Natural killer cell (primary cell): ENCODE results near the gene DEGS2. TPM values are rescaled to one million over a fixed set of nuclear protein-coding genes. Genes with fewer than 3 reads are reported as not detected.

Experiments
- ATAC-seq, 3 donors: fragments of 150-1000 bp in 2 of 3; fragments of 200-7000 bp in 1 of 3; cut with Tn5 transposase; 1 replicate in 1 of 3; 2 replicates in 2 of 3; pipeline ENCODE4 v1.10.0; 2021; ENCODE audit warnings: mild to moderate bottlenecking in 2 of 3, moderate library complexity in 2 of 3
- DNase-seq, 2 donors: peaks; one replicate each; pipeline versions ENCODE4 v3.0.0 to v3.0.0-alpha.2; 2013 to 2021; ENCODE audit warnings: mixed read lengths in 1 of 2
- H3K27ac ChIP-seq: one replicate; pipeline ENCODE4 v1.5.1; 2013; ENCODE audit warnings: mild to moderate bottlenecking, low read length
- H3K27me3 ChIP-seq: one replicate; pipeline ENCODE4 v1.6.1; 2013; ENCODE audit warnings: low read length; ENCODE audit not compliant: control insufficient read depth, insufficient read depth
- H3K36me3 ChIP-seq: one replicate; pipeline ENCODE4 v1.6.1; 2013; ENCODE audit warnings: low read length; ENCODE audit not compliant: control insufficient read depth, insufficient read depth
- H3K4me1 ChIP-seq: one replicate; pipeline ENCODE4 v1.6.1; 2013; ENCODE audit warnings: low read length; ENCODE audit not compliant: control insufficient read depth, insufficient read depth
- H3K4me3 ChIP-seq: one replicate; pipeline ENCODE4 v1.5.1; 2013; ENCODE audit warnings: low read length
- H3K9me3 ChIP-seq: one replicate; pipeline ENCODE4 v1.6.1; 2013; ENCODE audit warnings: low read length; ENCODE audit not compliant: control insufficient read depth, insufficient read depth
- H3K27ac Mint-ChIP-seq, 2 donors: one replicate each; pipeline ENCODE4 v1.8.0; 2022; ENCODE audit warnings: mild to moderate bottlenecking in 2 of 2, mixed read lengths in 2 of 2, moderate library complexity in 1 of 2
- H3K27me3 Mint-ChIP-seq, 2 donors: one replicate each; pipeline ENCODE4 v1.8.0; 2022; ENCODE audit warnings: low read depth in 2 of 2, mixed read lengths in 2 of 2
- H3K36me3 Mint-ChIP-seq: one replicate; pipeline ENCODE4 v1.8.0; 2022; ENCODE audit warnings: mixed read lengths
- H3K4me1 Mint-ChIP-seq, 2 donors: one replicate each; pipeline ENCODE4 v1.8.0; 2022; ENCODE audit warnings: mixed read lengths in 2 of 2
- H3K4me3 Mint-ChIP-seq: one replicate; pipeline ENCODE4 v1.8.0; 2022; ENCODE audit warnings: mild to moderate bottlenecking, moderate library complexity, mixed read lengths
- H3K9me3 Mint-ChIP-seq, 2 donors: one replicate each; pipeline ENCODE4 v1.8.0; 2022; ENCODE audit warnings: mixed read lengths in 2 of 2
- WGBS: methylation state at CpG from one replicate; pipeline ENCODE4 v1.1.7; 2013; ENCODE audit warnings: missing lambda C conversion rate; ENCODE audit not compliant: insufficient coverage; 5-methylcytosine and 5-hydroxymethylcytosine counted together
- intact Hi-C: fragments of 100-400 bp; cut with micrococcal nuclease; formaldehyde crosslinking; loops from one replicate; pipeline ENCODE4 v1.14.2; 2022
- total RNA-seq, 4 donors: library from RNA; stranded (reverse); fragments of 120-200 nt in 1 of 4; gene quantifications; one replicate each; pipeline versions ENCODE4 v1.2.3 to v1.2.4, GENCODE V29; 2013 to 2022
- TF ChIP-seq, protein P1 (sequence below): fragments of 200-600 bp; IDR thresholded peaks from one replicate; pipeline ENCODE4 v1.8.0; 2022; ENCODE audit warnings: antibody characterized with exemption

Gene DEGS2
- total RNA-seq, 3 donors from 2014 or later (not counting 1 experiment from before 2014, with no cell fraction given) = 0.60 to 7.1 (median 4.4) TPM

DNA sequence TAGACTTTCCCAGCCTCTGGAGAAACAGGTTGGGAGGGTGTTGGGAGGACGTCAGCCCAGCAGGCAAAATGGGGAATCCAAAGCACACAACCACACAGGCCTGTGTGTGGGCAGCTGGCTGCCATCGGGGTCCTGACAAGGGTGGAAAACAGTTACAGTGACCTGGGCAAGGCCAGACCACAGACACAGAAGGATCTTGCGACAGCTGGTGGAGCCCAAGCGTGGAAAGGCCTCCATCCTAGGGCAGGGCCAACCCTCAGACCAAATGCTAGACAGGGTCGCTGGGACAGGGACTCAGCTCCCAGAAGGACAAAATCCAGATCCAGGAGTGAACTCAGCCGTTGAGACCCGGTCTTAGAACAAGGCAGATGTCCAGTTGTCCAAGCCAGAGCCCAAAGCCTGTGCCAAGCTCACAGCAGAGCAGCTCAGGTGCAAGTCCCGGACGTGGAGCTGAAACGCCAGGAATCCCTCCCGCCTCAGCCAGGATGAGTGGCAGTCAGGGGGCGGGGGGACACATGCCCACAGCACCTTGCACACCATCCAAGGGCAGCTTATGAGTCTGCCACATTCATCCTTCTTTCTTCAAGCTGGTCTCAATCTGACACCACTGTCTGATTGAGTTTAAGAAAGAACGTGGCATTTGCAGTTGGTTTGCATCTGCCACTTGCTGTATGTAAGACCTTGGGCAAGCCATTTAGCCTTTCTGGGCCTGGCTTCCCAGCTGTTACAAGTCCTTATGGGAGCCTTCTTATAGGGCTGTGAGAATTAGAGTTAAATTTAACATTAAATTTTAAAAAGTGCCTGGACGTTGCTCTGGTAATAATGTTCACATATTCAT lies 37.6 kb downstream of the DEGS2 start:
- no peak for ATAC-seq
- Histone ChIP-seq H3K36me3 (peaks cover 89% of the 10 kb centered on the region), H3K4me3 (no peak overlapping the region), H3K27ac (no peak overlapping the region), H3K4me1 (peaks cover 14% of the 10 kb centered on the region), H3K9me3 (no peaks in the 10 kb centered on the region), H3K27me3 (no peaks in the 10 kb centered on the region)
- TF ChIP-seq, protein P1, sequence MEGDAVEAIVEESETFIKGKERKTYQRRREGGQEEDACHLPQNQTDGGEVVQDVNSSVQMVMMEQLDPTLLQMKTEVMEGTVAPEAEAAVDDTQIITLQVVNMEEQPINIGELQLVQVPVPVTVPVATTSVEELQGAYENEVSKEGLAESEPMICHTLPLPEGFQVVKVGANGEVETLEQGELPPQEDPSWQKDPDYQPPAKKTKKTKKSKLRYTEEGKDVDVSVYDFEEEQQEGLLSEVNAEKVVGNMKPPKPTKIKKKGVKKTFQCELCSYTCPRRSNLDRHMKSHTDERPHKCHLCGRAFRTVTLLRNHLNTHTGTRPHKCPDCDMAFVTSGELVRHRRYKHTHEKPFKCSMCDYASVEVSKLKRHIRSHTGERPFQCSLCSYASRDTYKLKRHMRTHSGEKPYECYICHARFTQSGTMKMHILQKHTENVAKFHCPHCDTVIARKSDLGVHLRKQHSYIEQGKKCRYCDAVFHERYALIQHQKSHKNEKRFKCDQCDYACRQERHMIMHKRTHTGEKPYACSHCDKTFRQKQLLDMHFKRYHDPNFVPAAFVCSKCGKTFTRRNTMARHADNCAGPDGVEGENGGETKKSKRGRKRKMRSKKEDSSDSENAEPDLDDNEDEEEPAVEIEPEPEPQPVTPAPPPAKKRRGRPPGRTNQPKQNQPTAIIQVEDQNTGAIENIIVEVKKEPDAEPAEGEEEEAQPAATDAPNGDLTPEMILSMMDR = no peak
- no peak overlapping the region for H3K4me3 Mint-ChIP-seq
- peak overlapping the region; percentile 38 to 71 for H3K27ac Mint-ChIP-seq
- no peaks in the 10 kb centered on the region for H3K9me3 Mint-ChIP-seq
- intact Hi-C loops = no loop called here
- H3K4me1 Mint-ChIP-seq = peaks cover 33% of the 10 kb centered on the region in 2 donors
- H3K36me3 Mint-ChIP-seq = peaks cover under 1% of the 10 kb centered on the region
- 94% methylated on average over 14 of the region's 14 CpGs for WGBS
- DNase-seq = no peak
- no peaks in the 10 kb centered on the region for H3K27me3 Mint-ChIP-seq

DNA sequence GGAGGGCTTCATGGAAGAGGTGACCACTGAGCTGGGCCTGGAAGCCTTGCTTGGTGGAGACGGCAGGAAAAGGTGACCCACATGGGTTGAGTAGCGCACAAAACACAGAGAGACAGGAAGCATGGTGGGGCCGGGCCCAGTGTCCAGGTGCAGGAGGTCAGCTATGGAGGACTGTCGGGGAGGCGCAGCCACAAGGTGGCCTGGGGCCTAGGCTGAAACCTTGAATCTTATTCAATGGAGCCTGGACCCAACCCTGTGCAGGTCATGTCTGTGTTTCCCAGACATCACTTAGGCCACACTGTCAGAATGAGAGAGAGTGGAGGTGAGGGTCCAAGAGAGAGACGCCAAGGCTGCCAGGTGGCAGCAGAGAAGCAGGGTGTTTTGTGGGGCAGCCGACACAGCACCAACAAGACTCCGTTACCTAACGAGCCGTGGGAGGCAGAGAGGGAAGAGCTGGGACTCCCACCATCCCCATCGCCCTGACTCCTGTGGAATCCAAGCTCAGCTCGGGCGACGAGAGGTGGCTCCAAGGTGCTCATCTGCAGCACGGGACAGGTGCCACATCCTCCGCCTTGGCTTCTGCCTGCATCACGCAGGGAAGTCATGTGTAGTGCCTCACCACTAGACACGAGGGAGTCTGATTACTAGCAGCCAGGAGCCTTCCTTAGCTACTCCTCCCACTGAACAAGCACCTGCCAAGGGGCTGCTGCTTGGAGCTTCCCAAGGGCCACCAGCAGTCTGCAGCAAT lies 38.7 kb downstream of the DEGS2 start:
- Mint-ChIP-seq H3K4me1 (peaks cover 40% of the 10 kb centered on the region in 2 donors), H3K4me3 (no peak overlapping the region), H3K27ac (peak overlapping the region; percentile 71 to 82), H3K9me3 (no peaks in the 10 kb centered on the region), H3K27me3 (no peaks in the 10 kb centered on the region), H3K36me3 (peaks cover 6% of the 10 kb centered on the region)
- ATAC-seq (no peak), DNase-seq (no peak)
- intact Hi-C loops = no loop called here
- H3K27ac ChIP-seq = no peak overlapping the region
- WGBS = 94% methylated on average over 18 of the region's 18 CpGs
- H3K36me3 ChIP-seq = peaks cover 87% of the 10 kb centered on the region
- TF ChIP-seq, protein P1 = no peak
- no peaks in the 10 kb centered on the region for H3K9me3 ChIP-seq
- peaks cover 14% of the 10 kb centered on the region for H3K4me1 ChIP-seq
- H3K4me3 ChIP-seq = no peak overlapping the region
- H3K27me3 ChIP-seq = no peaks in the 10 kb centered on the region

DNA sequence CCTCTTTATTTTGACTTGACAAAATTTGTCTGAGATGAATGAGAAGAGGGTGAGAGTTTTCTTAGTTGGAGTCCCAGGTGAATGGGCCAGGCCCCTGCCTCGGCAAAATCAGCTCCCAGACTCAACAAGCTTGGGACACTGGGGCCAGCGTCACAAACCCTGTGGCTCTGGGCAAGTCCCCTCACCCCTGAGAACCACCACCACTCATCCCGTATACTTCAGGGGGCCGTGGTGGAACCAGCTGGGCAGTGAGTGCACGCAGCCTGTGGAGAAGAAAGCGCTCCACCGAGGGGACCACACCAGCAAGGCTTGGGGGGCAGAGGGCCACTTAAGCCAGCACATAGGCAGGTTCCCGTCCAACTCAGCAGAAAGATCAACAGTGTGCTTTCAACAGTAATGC lies 40.2 kb downstream of the DEGS2 start:
- intact Hi-C loops = no loop called here
- DNase-seq (no peak), ATAC-seq (no peak)
- Mint-ChIP-seq H3K27me3 (no peaks in the 10 kb centered on the region), H3K4me3 (no peak overlapping the region), H3K27ac (peak overlapping the region; percentile 23 to 78), H3K4me1 (peaks cover 40 to 42% of the 10 kb centered on the region in 2 donors), H3K36me3 (peaks cover 6% of the 10 kb centered on the region), H3K9me3 (no peaks in the 10 kb centered on the region)
- WGBS = 92% methylated on average over 8 of the region's 8 CpGs
- no peak overlapping the region for H3K4me3 ChIP-seq
- H3K9me3 ChIP-seq = no peaks in the 10 kb centered on the region
- TF ChIP-seq, protein P1 = no peak
- H3K4me1 ChIP-seq = peaks cover 14% of the 10 kb centered on the region
- H3K27ac ChIP-seq = no peak overlapping the region
- H3K27me3 ChIP-seq = no peaks in the 10 kb centered on the region
- peaks cover 87% of the 10 kb centered on the region for H3K36me3 ChIP-seq
